ENCODE data around the gene RSU1.

GRCh38 chr10:16612115-16612980 lies 204.9 kb downstream of the RSU1 start:
- TF ChIP-seq EP300 (IDR thresholded peaks at IDR 0.05) (no peak), CTCF (IDR thresholded peaks at IDR 0.05) (no peak), POLR2A (IDR thresholded peaks at IDR 0.05; ENCODE audit: low read length) (no peak), POLR2AphosphoS2 (conservative IDR thresholded peaks at IDR 0.05; ENCODE audit: low read length) (no peak), NFE2L2 (conservative IDR thresholded peaks at IDR 0.05; ENCODE audit: low read length) (no peak), ZFP36 (IDR thresholded peaks at IDR 0.05; ENCODE audit: borderline replicate concordance, partially characterized antibody) (no peak), RNF2 (IDR thresholded peaks at IDR 0.05; ENCODE audit: borderline replicate concordance, low read depth) (no peak), HOXA7 (CRISPR knock-in tag; IDR thresholded peaks at IDR 0.05) (no peak), PHF8 (IDR thresholded peaks at IDR 0.05; ENCODE audit: borderline replicate concordance, low read depth) (no peak), CEBPB (IDR thresholded peaks at IDR 0.05) (no peak), RFX5 (IDR thresholded peaks at IDR 0.05) (no peak)
- TF ChIP-seq, protein P1, sequence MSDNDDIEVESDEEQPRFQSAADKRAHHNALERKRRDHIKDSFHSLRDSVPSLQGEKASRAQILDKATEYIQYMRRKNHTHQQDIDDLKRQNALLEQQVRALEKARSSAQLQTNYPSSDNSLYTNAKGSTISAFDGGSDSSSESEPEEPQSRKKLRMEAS (IDR thresholded peaks at IDR 0.05): no peak
- TF ChIP-seq, protein P2, sequence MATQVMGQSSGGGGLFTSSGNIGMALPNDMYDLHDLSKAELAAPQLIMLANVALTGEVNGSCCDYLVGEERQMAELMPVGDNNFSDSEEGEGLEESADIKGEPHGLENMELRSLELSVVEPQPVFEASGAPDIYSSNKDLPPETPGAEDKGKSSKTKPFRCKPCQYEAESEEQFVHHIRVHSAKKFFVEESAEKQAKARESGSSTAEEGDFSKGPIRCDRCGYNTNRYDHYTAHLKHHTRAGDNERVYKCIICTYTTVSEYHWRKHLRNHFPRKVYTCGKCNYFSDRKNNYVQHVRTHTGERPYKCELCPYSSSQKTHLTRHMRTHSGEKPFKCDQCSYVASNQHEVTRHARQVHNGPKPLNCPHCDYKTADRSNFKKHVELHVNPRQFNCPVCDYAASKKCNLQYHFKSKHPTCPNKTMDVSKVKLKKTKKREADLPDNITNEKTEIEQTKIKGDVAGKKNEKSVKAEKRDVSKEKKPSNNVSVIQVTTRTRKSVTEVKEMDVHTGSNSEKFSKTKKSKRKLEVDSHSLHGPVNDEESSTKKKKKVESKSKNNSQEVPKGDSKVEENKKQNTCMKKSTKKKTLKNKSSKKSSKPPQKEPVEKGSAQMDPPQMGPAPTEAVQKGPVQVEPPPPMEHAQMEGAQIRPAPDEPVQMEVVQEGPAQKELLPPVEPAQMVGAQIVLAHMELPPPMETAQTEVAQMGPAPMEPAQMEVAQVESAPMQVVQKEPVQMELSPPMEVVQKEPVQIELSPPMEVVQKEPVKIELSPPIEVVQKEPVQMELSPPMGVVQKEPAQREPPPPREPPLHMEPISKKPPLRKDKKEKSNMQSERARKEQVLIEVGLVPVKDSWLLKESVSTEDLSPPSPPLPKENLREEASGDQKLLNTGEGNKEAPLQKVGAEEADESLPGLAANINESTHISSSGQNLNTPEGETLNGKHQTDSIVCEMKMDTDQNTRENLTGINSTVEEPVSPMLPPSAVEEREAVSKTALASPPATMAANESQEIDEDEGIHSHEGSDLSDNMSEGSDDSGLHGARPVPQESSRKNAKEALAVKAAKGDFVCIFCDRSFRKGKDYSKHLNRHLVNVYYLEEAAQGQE (IDR thresholded peaks at IDR 0.05): peak; percentile 94
- TF ChIP-seq, protein P3, sequence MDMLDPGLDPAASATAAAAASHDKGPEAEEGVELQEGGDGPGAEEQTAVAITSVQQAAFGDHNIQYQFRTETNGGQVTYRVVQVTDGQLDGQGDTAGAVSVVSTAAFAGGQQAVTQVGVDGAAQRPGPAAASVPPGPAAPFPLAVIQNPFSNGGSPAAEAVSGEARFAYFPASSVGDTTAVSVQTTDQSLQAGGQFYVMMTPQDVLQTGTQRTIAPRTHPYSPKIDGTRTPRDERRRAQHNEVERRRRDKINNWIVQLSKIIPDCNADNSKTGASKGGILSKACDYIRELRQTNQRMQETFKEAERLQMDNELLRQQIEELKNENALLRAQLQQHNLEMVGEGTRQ (IDR thresholded peaks at IDR 0.05): no peak

All from A549 (cell line).